ENCODE measurements around the gene L3MBTL1.

The L3MBTL1 gene

GRCh38 chr20:43514648-43514999 is 7.1 kb downstream of the L3MBTL1 start:
- DNase-seq, result no peak
- Mint-ChIP-seq H3K4me3 (peak overlapping the region; percentile 91), H3K4me1 (peaks cover 8% of the 10 kb centered on the region), H3K36me3 (no peaks in the 10 kb centered on the region), H3K9me3 (no peaks in the 10 kb centered on the region), H3K27ac (peak overlapping the region; percentile 93), H3K27me3 (peaks cover 9% of the 10 kb centered on the region)
- CTCF ChIA-PET, result interaction anchor here (0.8 to 1.2 kb wide), 3 partner anchors 23 to 68 kb away, joined by 3 to 5 read pairs (median 3); no protein-coding TSS in a partner anchor

- Mint-ChIP-seq H3K9me3 (no peaks in the 10 kb centered on the region), H3K4me3 (peak overlapping the region; percentile 91), H3K27ac (no peak overlapping the region), H3K36me3 (no peaks in the 10 kb centered on the region), H3K4me1 (peaks cover 8% of the 10 kb centered on the region), H3K27me3 (peaks cover 8% of the 10 kb centered on the region)
- DNase-seq, result no peak
- CTCF ChIA-PET, result interaction anchor here (1.0 to 1.2 kb wide), 3 partner anchors 22 to 67 kb away, joined by 3 to 5 read pairs (median 3); no protein-coding TSS in a partner anchor
Measured at GRCh38 chr20:43515628-43516027, 8.1 kb downstream of the L3MBTL1 start.

GRCh38 chr20:43516251-43516824 is 8.8 kb downstream of the L3MBTL1 start:
- peaks cover 8% of the 10 kb centered on the region for H3K4me1 Mint-ChIP-seq
- no peaks in the 10 kb centered on the region for H3K9me3 Mint-ChIP-seq
- H3K36me3 Mint-ChIP-seq, result no peaks in the 10 kb centered on the region
- DNase-seq, result no peak
- peaks cover 3% of the 10 kb centered on the region for H3K27me3 Mint-ChIP-seq
- CTCF ChIA-PET, result interaction anchor here (1.0 kb wide), 1 partner anchor 67 kb away, joined by 3 read pairs; no protein-coding TSS in a partner anchor
- no peak overlapping the region for H3K4me3 Mint-ChIP-seq
- no peak overlapping the region for H3K27ac Mint-ChIP-seq

GRCh38 chr20:43520074-43520630 is 12.7 kb downstream of the L3MBTL1 start:
- H3K36me3 Mint-ChIP-seq, result no peaks in the 10 kb centered on the region
- peaks cover 2% of the 10 kb centered on the region for H3K4me1 Mint-ChIP-seq
- H3K4me3 Mint-ChIP-seq, result no peak overlapping the region
- CTCF ChIA-PET, result no interaction called here
- H3K27ac Mint-ChIP-seq, result no peak overlapping the region
- DNase-seq, result no peak
- H3K27me3 Mint-ChIP-seq, result peaks cover 3% of the 10 kb centered on the region
- H3K9me3 Mint-ChIP-seq, result no peaks in the 10 kb centered on the region

GRCh38 chr20:43525021-43525420 is 17.5 kb downstream of the L3MBTL1 start:
- H3K4me1 Mint-ChIP-seq, result no peaks in the 10 kb centered on the region
- H3K36me3 Mint-ChIP-seq, result no peaks in the 10 kb centered on the region
- no peak overlapping the region for H3K4me3 Mint-ChIP-seq
- no peak overlapping the region for H3K27ac Mint-ChIP-seq
- H3K27me3 Mint-ChIP-seq, result peaks cover 3% of the 10 kb centered on the region
- CTCF ChIA-PET, result no interaction called here
- H3K9me3 Mint-ChIP-seq, result no peaks in the 10 kb centered on the region
- DNase-seq, result no peak

- no peak overlapping the region for H3K4me3 Mint-ChIP-seq
- no peak for DNase-seq
- no peaks in the 10 kb centered on the region for H3K9me3 Mint-ChIP-seq
- no peaks in the 10 kb centered on the region for H3K4me1 Mint-ChIP-seq
- H3K27ac Mint-ChIP-seq, result no peak overlapping the region
- H3K36me3 Mint-ChIP-seq, result no peaks in the 10 kb centered on the region
- CTCF ChIA-PET, result interaction anchor here (3.3 kb wide), 1 partner anchor 10 kb away, joined by 16 read pairs; no protein-coding TSS in a partner anchor
- peaks cover 3% of the 10 kb centered on the region for H3K27me3 Mint-ChIP-seq
Measured at GRCh38 chr20:43528258-43528875, 20.9 kb downstream of the L3MBTL1 start.

- DNase-seq, result no peak
- Mint-ChIP-seq H3K4me3 (no peak overlapping the region), H3K27me3 (peaks cover 3% of the 10 kb centered on the region), H3K9me3 (no peaks in the 10 kb centered on the region), H3K27ac (no peak overlapping the region), H3K36me3 (no peaks in the 10 kb centered on the region), H3K4me1 (no peaks in the 10 kb centered on the region)
- CTCF ChIA-PET, result interaction anchor here (3.3 kb wide), 1 partner anchor 9 kb away, joined by 16 read pairs; no protein-coding TSS in a partner anchor
Measured at GRCh38 chr20:43529051-43529450, 21.6 kb downstream of the L3MBTL1 start.

- no peak overlapping the region for H3K27ac Mint-ChIP-seq
Measured at GRCh38 chr20:43529457-43530153, 22.1 kb downstream of the L3MBTL1 start.

GRCh38 chr20:43530321-43531090 is 23.0 kb downstream of the L3MBTL1 start:
- Mint-ChIP-seq H3K9me3 (no peaks in the 10 kb centered on the region), H3K27ac (no peak overlapping the region), H3K4me3 (no peak overlapping the region), H3K36me3 (no peaks in the 10 kb centered on the region), H3K27me3 (peaks cover 3% of the 10 kb centered on the region), H3K4me1 (no peaks in the 10 kb centered on the region)
- CTCF ChIA-PET, result no interaction called here
- DNase-seq, result no peak

More at GRCh38 chr20:43529457-43530153, 22.1 kb downstream of the L3MBTL1 start:
- H3K4me3 Mint-ChIP-seq, result no peak overlapping the region
- H3K9me3 Mint-ChIP-seq, result no peaks in the 10 kb centered on the region
- H3K36me3 Mint-ChIP-seq, result no peaks in the 10 kb centered on the region
- H3K27me3 Mint-ChIP-seq, result peaks cover 3% of the 10 kb centered on the region
- no peak for DNase-seq
- CTCF ChIA-PET, result interaction anchor here (3.3 kb wide), 1 partner anchor 8 kb away, joined by 16 read pairs; no protein-coding TSS in a partner anchor
- H3K4me1 Mint-ChIP-seq, result no peaks in the 10 kb centered on the region

- CTCF ChIA-PET, result no interaction called here
- DNase-seq, result no peak
- Mint-ChIP-seq H3K36me3 (no peaks in the 10 kb centered on the region), H3K27ac (no peak overlapping the region), H3K9me3 (no peaks in the 10 kb centered on the region), H3K4me3 (no peak overlapping the region), H3K4me1 (no peaks in the 10 kb centered on the region), H3K27me3 (peaks cover 3% of the 10 kb centered on the region)
Measured at GRCh38 chr20:43531091-43531443, 23.6 kb downstream of the L3MBTL1 start.

- no peaks in the 10 kb centered on the region for H3K36me3 Mint-ChIP-seq
- no peaks in the 10 kb centered on the region for H3K4me1 Mint-ChIP-seq
- no peak for DNase-seq
- H3K9me3 Mint-ChIP-seq, result no peaks in the 10 kb centered on the region
- no peak overlapping the region for H3K27ac Mint-ChIP-seq
- CTCF ChIA-PET, result interaction anchor here (1.1 kb wide), 1 partner anchor 8 kb away, joined by 4 read pairs; no protein-coding TSS in a partner anchor
- H3K27me3 Mint-ChIP-seq, result no peaks in the 10 kb centered on the region
- no peak overlapping the region for H3K4me3 Mint-ChIP-seq
Measured at GRCh38 chr20:43532416-43533055, 25.0 kb downstream of the L3MBTL1 start.

GRCh38 chr20:43533060-43533459 is 25.6 kb downstream of the L3MBTL1 start:
- H3K4me3 Mint-ChIP-seq, result no peak overlapping the region
- H3K27ac Mint-ChIP-seq, result no peak overlapping the region
- CTCF ChIA-PET, result no interaction called here
- no peaks in the 10 kb centered on the region for H3K9me3 Mint-ChIP-seq
- no peaks in the 10 kb centered on the region for H3K4me1 Mint-ChIP-seq
- H3K36me3 Mint-ChIP-seq, result no peaks in the 10 kb centered on the region
- DNase-seq, result no peak
- no peaks in the 10 kb centered on the region for H3K27me3 Mint-ChIP-seq

- no peaks in the 10 kb centered on the region for H3K9me3 Mint-ChIP-seq
- H3K36me3 Mint-ChIP-seq, result no peaks in the 10 kb centered on the region
- CTCF ChIA-PET, result interaction anchor here (0.8 kb wide), 1 partner anchor 183 kb away, joined by 3 read pairs; no protein-coding TSS in a partner anchor
- DNase-seq, result no peak
- H3K4me3 Mint-ChIP-seq, result no peak overlapping the region
- H3K4me1 Mint-ChIP-seq, result no peaks in the 10 kb centered on the region
- H3K27ac Mint-ChIP-seq, result no peak overlapping the region
- H3K27me3 Mint-ChIP-seq, result peaks cover 3% of the 10 kb centered on the region
Measured at GRCh38 chr20:43534016-43534415, 26.5 kb downstream of the L3MBTL1 start.

Data from activated naive CD4-positive, alpha-beta T cell treated with anti-CD3 and anti-CD28 coated beads, Interleukin-2, amount 10 ng/mL, durations not matched to agents 7 days and 5 days (primary cell).